ENCODE measurements around the gene SHROOM3.
A peak's percentile ranks its signal among the peaks of the same experiment; 100 is the strongest.

Gene SHROOM3

DNA sequence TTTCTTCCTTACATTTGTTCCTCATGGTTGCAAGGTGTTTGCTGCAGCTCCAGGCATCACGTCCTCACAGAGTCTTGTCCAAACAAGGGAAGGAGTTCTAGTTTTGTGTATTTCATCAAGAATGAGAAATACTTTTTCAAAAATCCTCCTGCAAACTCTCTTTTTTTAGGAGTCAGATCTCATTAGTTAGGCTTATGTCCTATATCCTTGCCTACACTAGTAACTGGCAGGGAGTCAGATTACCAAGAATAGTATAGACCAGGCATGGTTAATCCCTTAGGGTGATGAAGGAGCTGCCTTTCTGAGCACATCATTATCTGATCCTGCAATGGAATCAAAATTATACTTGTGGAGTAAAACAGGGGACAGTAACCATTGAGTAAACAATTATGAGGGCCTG lies 160.4 kb downstream of the SHROOM3 start:
- no peak overlapping the region for H3K4me3 ChIP-seq (ENCODE audit: control insufficient read depth in 1 of 7, extremely low read depth in 1 of 7, insufficient read depth in 4 of 7, low read depth in 2 of 7, low read length in 6 of 7)
- no peak for DNase-seq
- no peaks in the 10 kb centered on the region for H3K4me1 ChIP-seq (ENCODE audit: control extremely low read depth in 1 of 4, control insufficient read depth in 4 of 4, insufficient read depth in 4 of 4, low read length in 3 of 4)
- CTCF ChIA-PET = no interaction called here
- no peaks in the 10 kb centered on the region for H3K36me3 ChIP-seq (ENCODE audit: control insufficient read depth in 4 of 4, insufficient read depth in 4 of 4, low read length in 3 of 4)
- WGBS (ENCODE audit: insufficient coverage) = no CpG with 5 or more reads among the region's 1 CpG
- POLR2A ChIA-PET = no interaction called here
- no peaks in the 10 kb centered on the region for H3K9me3 ChIP-seq (ENCODE audit: control extremely low read depth in 1 of 5, control insufficient read depth in 4 of 5, insufficient read depth in 2 of 5, low read depth in 1 of 5, low read length in 4 of 5)
- H3K27ac ChIP-seq (ENCODE audit: insufficient read depth in 1 of 2, low read depth in 1 of 2, low read length in 2 of 2, poor library complexity in 1 of 2, severe bottlenecking in 2 of 2) = no peak overlapping the region
- H3K27me3 ChIP-seq (replicated peaks in 2 of 5; ENCODE audit: control insufficient read depth in 4 of 5, insufficient read depth in 5 of 5, low read length in 4 of 5) = peaks cover 0 to 2% (median 0%) of the 10 kb centered on the region in 5 experiments

DNA sequence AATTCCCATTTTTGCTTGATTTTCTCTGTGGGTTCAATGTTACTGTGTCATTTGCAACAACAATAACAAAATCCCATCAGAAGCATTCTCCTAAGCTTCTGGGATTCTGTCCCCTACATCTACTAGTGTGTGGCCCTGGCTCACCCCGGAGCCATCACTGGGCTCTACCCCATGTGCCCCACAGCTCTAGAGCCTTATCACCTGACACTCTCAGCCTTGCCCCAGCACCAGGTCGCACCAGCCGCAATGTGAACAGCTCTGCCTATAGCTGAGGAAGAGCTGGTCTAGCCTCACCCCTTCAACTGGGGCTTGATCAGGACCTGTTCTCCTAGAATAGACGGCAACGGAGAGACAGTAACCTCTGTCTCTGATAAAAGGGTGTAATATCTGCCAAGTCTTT lies 161.7 kb downstream of the SHROOM3 start:
- Histone ChIP-seq H3K27me3 (replicated peaks in 2 of 5; ENCODE audit: control insufficient read depth in 4 of 5, insufficient read depth in 5 of 5, low read length in 4 of 5) (peaks cover 0 to 2% (median 0%) of the 10 kb centered on the region in 5 experiments), H3K9me3 (ENCODE audit: control extremely low read depth in 1 of 5, control insufficient read depth in 4 of 5, insufficient read depth in 2 of 5, low read depth in 1 of 5, low read length in 4 of 5) (no peaks in the 10 kb centered on the region), H3K27ac (ENCODE audit: insufficient read depth in 1 of 2, low read depth in 1 of 2, low read length in 2 of 2, poor library complexity in 1 of 2, severe bottlenecking in 2 of 2) (no peak overlapping the region), H3K36me3 (ENCODE audit: control insufficient read depth in 4 of 4, insufficient read depth in 4 of 4, low read length in 3 of 4) (no peaks in the 10 kb centered on the region), H3K4me1 (ENCODE audit: control extremely low read depth in 1 of 4, control insufficient read depth in 4 of 4, insufficient read depth in 4 of 4, low read length in 3 of 4) (peaks cover 0 to 6% (median 4%) of the 10 kb centered on the region in 4 experiments), H3K4me3 (ENCODE audit: control insufficient read depth in 1 of 7, extremely low read depth in 1 of 7, insufficient read depth in 4 of 7, low read depth in 2 of 7, low read length in 6 of 7) (no peak overlapping the region)
- 94% methylated on average over 5 of the region's 5 CpGs for WGBS (ENCODE audit: insufficient coverage)
- POLR2A ChIA-PET = no interaction called here
- CTCF ChIA-PET = no interaction called here
- no peak for DNase-seq

DNA sequence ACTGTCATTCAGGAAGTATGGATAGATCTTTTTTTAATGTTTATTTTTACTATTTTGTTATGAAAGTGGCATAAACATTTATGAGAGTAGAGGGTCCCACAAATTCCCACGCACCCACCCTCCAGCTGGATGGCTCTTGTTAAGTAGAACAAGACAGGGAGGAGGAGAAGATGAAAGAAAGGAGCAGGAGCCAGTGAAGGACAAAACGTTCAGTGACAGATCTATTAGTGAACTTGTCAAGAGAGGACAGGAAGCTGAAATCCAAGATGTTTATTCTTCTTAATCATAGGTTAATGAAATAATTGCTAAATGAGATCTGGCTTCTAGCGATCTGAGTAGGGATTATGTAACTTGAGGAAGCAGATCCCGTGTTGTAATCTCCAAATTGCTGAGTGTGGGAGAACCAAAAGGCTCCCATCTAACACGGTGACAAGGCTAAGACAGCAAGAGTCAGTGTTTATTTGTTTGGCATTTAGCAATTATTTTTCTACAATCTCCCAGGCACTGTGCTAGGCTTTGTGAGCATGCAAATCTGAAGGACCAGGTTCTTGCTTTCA lies 162.5 kb downstream of the SHROOM3 start:
- POLR2A ChIA-PET = no interaction called here
- Histone ChIP-seq H3K27ac (ENCODE audit: insufficient read depth in 1 of 2, low read depth in 1 of 2, low read length in 2 of 2, poor library complexity in 1 of 2, severe bottlenecking in 2 of 2) (no peak overlapping the region), H3K27me3 (replicated peaks in 2 of 5; ENCODE audit: control insufficient read depth in 4 of 5, insufficient read depth in 5 of 5, low read length in 4 of 5) (peaks cover 0 to 2% (median 0%) of the 10 kb centered on the region in 5 experiments), H3K36me3 (ENCODE audit: control insufficient read depth in 4 of 4, insufficient read depth in 4 of 4, low read length in 3 of 4) (no peaks in the 10 kb centered on the region), H3K9me3 (ENCODE audit: control extremely low read depth in 1 of 5, control insufficient read depth in 4 of 5, insufficient read depth in 2 of 5, low read depth in 1 of 5, low read length in 4 of 5) (no peaks in the 10 kb centered on the region), H3K4me1 (ENCODE audit: control extremely low read depth in 1 of 4, control insufficient read depth in 4 of 4, insufficient read depth in 4 of 4, low read length in 3 of 4) (peaks cover 3 to 6% (median 5%) of the 10 kb centered on the region in 4 experiments), H3K4me3 (ENCODE audit: control insufficient read depth in 1 of 7, extremely low read depth in 1 of 7, insufficient read depth in 4 of 7, low read depth in 2 of 7, low read length in 6 of 7) (no peak overlapping the region)
- DNase-seq = no peak
- CTCF ChIA-PET = no interaction called here
- WGBS (ENCODE audit: insufficient coverage) = 90% methylated on average over 3 of the region's 5 CpGs

DNA sequence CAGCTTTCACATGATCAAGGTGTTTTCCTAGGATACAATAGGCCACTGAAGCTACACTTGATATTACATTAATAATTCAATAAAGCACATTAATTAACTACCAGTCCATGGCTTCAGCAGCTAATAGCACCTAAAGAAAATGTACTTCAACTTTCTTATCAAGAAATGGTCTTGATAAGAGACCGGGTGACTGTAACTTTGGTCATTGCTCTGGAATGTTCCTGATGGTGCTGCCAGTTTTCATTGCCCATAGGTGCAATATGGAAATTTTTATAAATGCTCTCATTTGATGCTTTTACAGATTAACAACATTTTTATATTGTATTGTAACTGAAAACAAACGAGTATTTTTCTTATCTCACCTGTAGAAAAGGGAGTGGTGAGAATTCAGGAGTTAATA lies 165.4 kb downstream of the SHROOM3 start:
- POLR2A ChIA-PET = no interaction called here
- WGBS (ENCODE audit: insufficient coverage) = no CpG with 5 or more reads among the region's 2 CpGs

DNA sequence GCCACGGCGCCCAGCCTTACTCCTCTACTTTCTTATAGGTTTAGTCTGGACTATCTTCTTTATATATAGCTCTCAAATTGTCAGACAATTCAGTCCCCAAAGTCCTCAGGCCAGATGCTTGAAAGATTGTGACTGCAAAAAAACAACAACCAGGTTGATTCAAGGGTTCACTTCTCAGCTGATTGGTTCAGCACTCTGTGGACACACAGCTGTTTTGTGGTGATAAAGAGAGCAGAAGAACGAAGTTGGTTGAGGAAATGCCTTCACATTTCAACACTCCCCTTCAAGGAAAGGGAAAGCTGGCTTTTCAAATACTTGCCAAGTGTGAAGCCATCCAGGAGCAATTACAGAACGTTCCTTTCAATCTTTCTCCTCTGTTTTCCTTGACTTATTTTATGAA lies 166.8 kb downstream of the SHROOM3 start:
- H3K9me3 ChIP-seq (ENCODE audit: control extremely low read depth in 1 of 5, control insufficient read depth in 4 of 5, insufficient read depth in 2 of 5, low read depth in 1 of 5, low read length in 4 of 5) = no peaks in the 10 kb centered on the region
- H3K27ac ChIP-seq (ENCODE audit: insufficient read depth in 1 of 2, low read depth in 1 of 2, low read length in 2 of 2, poor library complexity in 1 of 2, severe bottlenecking in 2 of 2) = no peak overlapping the region
- H3K4me3 ChIP-seq (ENCODE audit: control insufficient read depth in 1 of 7, extremely low read depth in 1 of 7, insufficient read depth in 4 of 7, low read depth in 2 of 7, low read length in 6 of 7) = peak overlapping the region in 1 of 7 experiments; percentile 2
- 0% methylated on average over 1 of the region's 4 CpGs for WGBS (ENCODE audit: insufficient coverage)
- H3K36me3 ChIP-seq (ENCODE audit: control insufficient read depth in 4 of 4, insufficient read depth in 4 of 4, low read length in 3 of 4) = no peaks in the 10 kb centered on the region
- peaks cover 0 to 2% (median 0%) of the 10 kb centered on the region in 5 experiments for H3K27me3 ChIP-seq (replicated peaks in 2 of 5; ENCODE audit: control insufficient read depth in 4 of 5, insufficient read depth in 5 of 5, low read length in 4 of 5)
- peaks cover 3 to 6% (median 5%) of the 10 kb centered on the region in 4 experiments for H3K4me1 ChIP-seq (ENCODE audit: control extremely low read depth in 1 of 4, control insufficient read depth in 4 of 4, insufficient read depth in 4 of 4, low read length in 3 of 4)
- ChIA-PET CTCF (interaction anchor here (0.9 kb wide), 1 partner anchor 11 kb away, joined by 3 read pairs; no protein-coding TSS in a partner anchor), POLR2A (no interaction called here)
- DNase-seq = peak; percentile 50 to 83 (median 83)

More for the DNA sequence above, 165.4 kb downstream of the SHROOM3 start:
- CTCF ChIA-PET = no interaction called here
- Histone ChIP-seq H3K36me3 (ENCODE audit: control insufficient read depth in 4 of 4, insufficient read depth in 4 of 4, low read length in 3 of 4) (no peaks in the 10 kb centered on the region), H3K4me1 (ENCODE audit: control extremely low read depth in 1 of 4, control insufficient read depth in 4 of 4, insufficient read depth in 4 of 4, low read length in 3 of 4) (peaks cover 3 to 6% (median 5%) of the 10 kb centered on the region in 4 experiments), H3K4me3 (ENCODE audit: control insufficient read depth in 1 of 7, extremely low read depth in 1 of 7, insufficient read depth in 4 of 7, low read depth in 2 of 7, low read length in 6 of 7) (no peak overlapping the region), H3K27me3 (replicated peaks in 2 of 5; ENCODE audit: control insufficient read depth in 4 of 5, insufficient read depth in 5 of 5, low read length in 4 of 5) (peaks cover 0 to 2% (median 0%) of the 10 kb centered on the region in 5 experiments), H3K9me3 (ENCODE audit: control extremely low read depth in 1 of 5, control insufficient read depth in 4 of 5, insufficient read depth in 2 of 5, low read depth in 1 of 5, low read length in 4 of 5) (no peaks in the 10 kb centered on the region), H3K27ac (ENCODE audit: insufficient read depth in 1 of 2, low read depth in 1 of 2, low read length in 2 of 2, poor library complexity in 1 of 2, severe bottlenecking in 2 of 2) (no peak overlapping the region)
- DNase-seq = no peak

DNA sequence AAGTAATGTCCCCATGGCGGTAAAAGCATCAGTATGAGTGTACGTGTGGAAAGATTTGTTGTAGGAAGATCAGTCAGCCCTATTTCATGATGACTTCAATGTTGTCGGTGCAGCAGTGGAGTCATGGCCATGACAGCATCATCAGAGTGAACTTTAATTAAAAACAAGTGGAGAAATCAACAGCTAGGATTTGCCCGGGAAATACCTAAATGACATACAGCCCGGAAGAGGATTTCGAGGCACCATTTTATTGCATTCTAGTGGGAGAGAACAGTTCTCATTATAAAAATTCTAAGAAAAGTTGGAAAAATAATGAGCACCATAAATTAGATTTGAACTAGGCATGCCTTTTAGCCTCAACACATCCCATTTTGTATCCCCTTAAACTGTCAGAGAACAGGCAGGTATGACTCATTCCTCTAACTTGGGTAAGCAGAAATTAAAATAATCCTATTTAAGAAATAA lies 170.1 kb downstream of the SHROOM3 start:
- WGBS (ENCODE audit: insufficient coverage) = 100% methylated on average over 4 of the region's 6 CpGs
- DNase-seq = no peak
- H3K4me3 ChIP-seq (ENCODE audit: control insufficient read depth in 1 of 7, extremely low read depth in 1 of 7, insufficient read depth in 4 of 7, low read depth in 2 of 7, low read length in 6 of 7) = no peak overlapping the region
- H3K27me3 ChIP-seq (replicated peaks in 2 of 5; ENCODE audit: control insufficient read depth in 4 of 5, insufficient read depth in 5 of 5, low read length in 4 of 5) = no peaks in the 10 kb centered on the region
- no peak overlapping the region for H3K27ac ChIP-seq (ENCODE audit: insufficient read depth in 1 of 2, low read depth in 1 of 2, low read length in 2 of 2, poor library complexity in 1 of 2, severe bottlenecking in 2 of 2)
- ChIA-PET CTCF (no interaction called here), POLR2A (interaction anchor here (0.6 kb wide), 1 partner anchor 22 kb away, joined by 4 read pairs; no protein-coding TSS in a partner anchor)
- no peaks in the 10 kb centered on the region for H3K36me3 ChIP-seq (ENCODE audit: control insufficient read depth in 4 of 4, insufficient read depth in 4 of 4, low read length in 3 of 4)
- H3K4me1 ChIP-seq (ENCODE audit: control extremely low read depth in 1 of 4, control insufficient read depth in 4 of 4, insufficient read depth in 4 of 4, low read length in 3 of 4) = peaks cover 5 to 7% (median 6%) of the 10 kb centered on the region in 4 experiments
- no peaks in the 10 kb centered on the region for H3K9me3 ChIP-seq (ENCODE audit: control extremely low read depth in 1 of 5, control insufficient read depth in 4 of 5, insufficient read depth in 2 of 5, low read depth in 1 of 5, low read length in 4 of 5)

DNA sequence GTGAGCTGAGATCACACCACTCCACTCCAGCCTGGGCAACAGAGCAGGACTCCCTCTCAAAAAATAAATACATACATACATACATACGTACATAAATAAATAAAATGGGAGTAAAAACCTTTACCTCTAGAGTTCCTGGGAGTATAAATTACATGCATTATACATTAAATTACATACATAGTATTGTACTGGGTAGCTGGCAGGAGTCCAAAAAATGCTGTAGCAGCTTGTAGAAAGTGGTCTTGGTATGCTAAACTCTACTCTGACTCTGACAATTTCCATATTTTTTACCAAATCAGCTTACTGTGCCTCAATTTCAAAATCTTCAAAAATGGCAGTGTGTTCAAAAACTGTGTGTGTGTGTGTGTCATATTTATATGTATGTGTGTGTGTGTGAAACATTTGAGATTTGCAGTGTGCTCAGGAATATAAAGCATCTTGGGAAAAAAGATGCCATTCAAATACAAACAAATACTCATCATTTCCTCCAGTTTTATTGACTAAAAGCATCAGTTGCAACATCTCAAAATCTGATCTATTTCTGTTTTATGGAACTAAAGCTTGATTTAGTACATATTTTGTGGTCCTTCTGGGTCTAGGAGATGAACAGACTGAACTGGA lies 171.7 kb downstream of the SHROOM3 start:
- no peak overlapping the region for H3K4me3 ChIP-seq (ENCODE audit: control insufficient read depth in 1 of 7, extremely low read depth in 1 of 7, insufficient read depth in 4 of 7, low read depth in 2 of 7, low read length in 6 of 7)
- no peak overlapping the region for H3K27ac ChIP-seq (ENCODE audit: insufficient read depth in 1 of 2, low read depth in 1 of 2, low read length in 2 of 2, poor library complexity in 1 of 2, severe bottlenecking in 2 of 2)
- peaks cover 0 to 7% (median 2%) of the 10 kb centered on the region in 4 experiments for H3K4me1 ChIP-seq (ENCODE audit: control extremely low read depth in 1 of 4, control insufficient read depth in 4 of 4, insufficient read depth in 4 of 4, low read length in 3 of 4)
- ChIA-PET POLR2A (no interaction called here), CTCF (interaction anchor here (0.6 kb wide), 1 partner anchor 328 kb away, joined by 3 read pairs; no protein-coding TSS in a partner anchor)
- H3K36me3 ChIP-seq (ENCODE audit: control insufficient read depth in 4 of 4, insufficient read depth in 4 of 4, low read length in 3 of 4) = no peaks in the 10 kb centered on the region
- DNase-seq = peak in 1 of 3 donors; percentile 9
- H3K9me3 ChIP-seq (ENCODE audit: control extremely low read depth in 1 of 5, control insufficient read depth in 4 of 5, insufficient read depth in 2 of 5, low read depth in 1 of 5, low read length in 4 of 5) = no peaks in the 10 kb centered on the region
- H3K27me3 ChIP-seq (replicated peaks in 2 of 5; ENCODE audit: control insufficient read depth in 4 of 5, insufficient read depth in 5 of 5, low read length in 4 of 5) = peaks cover 0 to 2% (median 0%) of the 10 kb centered on the region in 5 experiments
- WGBS (ENCODE audit: insufficient coverage) = no CpG with 5 or more reads among the region's 1 CpG
